H1 (cell line): ENCODE measurements around the gene HOXA13. TPM values are rescaled to one million over a fixed set of nuclear protein-coding genes. Genes with fewer than 3 reads are reported as not detected.

ENCODE experiments used
- CTCF ChIA-PET: fragments of 300-600 bp; sonication (Branson Sonifier 250); formaldehyde crosslinking; loops from one replicate; lab custom pipeline; 2021; ENCODE audit not compliant: partially characterized antibody; lab: Charles Lee
- POLR2A ChIA-PET: fragments of 300-600 bp; sonication (Branson Sonifier 250); formaldehyde crosslinking; loops from one replicate; lab custom pipeline; 2021; ENCODE audit warnings: inconsistent platforms; ENCODE audit not compliant: partially characterized antibody; lab: Charles Lee
- DNase-seq, 2 experiments: peaks; one replicate each; pipeline versions ENCODE4 v3.0.0 to v3.0.0-alpha.2; 2010 to 2022; ENCODE audit warnings: low spot score in 2 of 2, low read depth in 1 of 2, mixed read lengths in 1 of 2
- FAIRE-seq: peaks from 2 replicates; lab custom pipeline; 2011; peaks lifted over from hg19 to GRCh38; lab: Jason Lieb, UNC
- H2AFZ ChIP-seq: 2 replicates; pipeline ENCODE4 v1.8.1; 2012; ENCODE audit warnings: low read length, inconsistent platforms
- H2AK5ac ChIP-seq: 2 replicates; pipeline ENCODE4 v1.6.1; 2013; ENCODE audit warnings: low read depth, low read length
- H2BK120ac ChIP-seq: replicated peaks from 2 replicates; pipeline ENCODE3; 2013; ENCODE audit warnings: low read depth, low read length, inconsistent platforms
- H2BK12ac ChIP-seq: 2 replicates; pipeline ENCODE4 v1.6.1; 2013; ENCODE audit warnings: low read depth, low read length
- H2BK15ac ChIP-seq: 2 replicates; pipeline ENCODE4 v1.6.1; 2013; ENCODE audit warnings: low read length
- H2BK20ac ChIP-seq: 2 replicates; pipeline ENCODE4 v1.6.1; 2013; ENCODE audit warnings: low read length
- H2BK5ac ChIP-seq: 2 replicates; pipeline ENCODE4 v1.6.1; 2013; ENCODE audit warnings: low read depth, low read length
- H3K14ac ChIP-seq: 2 replicates; pipeline ENCODE4 v1.6.1; 2013; ENCODE audit warnings: inconsistent platforms; ENCODE audit not compliant: insufficient read length
- H3K18ac ChIP-seq: 2 replicates; pipeline ENCODE4 v1.6.1; 2013; ENCODE audit warnings: low read length; ENCODE audit errors: extremely low read depth
- H3K23ac ChIP-seq: 2 replicates; pipeline ENCODE4 v1.6.1; 2013; ENCODE audit warnings: inconsistent platforms; ENCODE audit not compliant: insufficient read length
- H3K23me2 ChIP-seq: 2 replicates; pipeline ENCODE4 v1.6.1; 2013; ENCODE audit warnings: low read depth, low read length
- H3K27ac ChIP-seq: 2 replicates; pipeline ENCODE4 v1.6.1; 2011; ENCODE audit warnings: low read depth, low read length, inconsistent platforms
- H3K27me3 ChIP-seq, 4 experiments: replicated peaks in 1 of 4; 1 replicate in 1 of 4; 2 replicates in 3 of 4; pipeline versions ENCODE4 v1.6.1 to v1.8.1; 2011 to 2013; ENCODE audit warnings: low read length in 3 of 4, mild to moderate bottlenecking in 3 of 4, inconsistent platforms in 2 of 4, mixed read lengths in 2 of 4, moderate library complexity in 1 of 4; ENCODE audit not compliant: control insufficient read depth in 3 of 4, insufficient read depth in 3 of 4; ENCODE audit errors: extremely low read depth in 1 of 4
- H3K36me3 ChIP-seq, 4 experiments: 2 replicates each; pipeline versions ENCODE4 v1.6.1 to v1.8.1; 2011 to 2013; ENCODE audit warnings: mild to moderate bottlenecking in 4 of 4, low read length in 3 of 4, moderate library complexity in 2 of 4, control low read depth in 1 of 4, inconsistent platforms in 1 of 4; ENCODE audit not compliant: insufficient read depth in 4 of 4, control insufficient read depth in 2 of 4
- H3K4ac ChIP-seq: replicated peaks from 2 replicates; pipeline ENCODE3; 2013; ENCODE audit warnings: low read length, low read depth, mixed read lengths, inconsistent platforms; ENCODE audit not compliant: insufficient read length
- H3K4me1 ChIP-seq, 4 experiments: replicated peaks in 1 of 4; 1 replicate in 1 of 4; 2 replicates in 3 of 4; pipeline versions ENCODE4 v1.6.1 to v1.8.1; 2011 to 2013; ENCODE audit warnings: low read length in 3 of 4, inconsistent platforms in 2 of 4, mixed read lengths in 1 of 4; ENCODE audit not compliant: insufficient read depth in 4 of 4, control insufficient read depth in 3 of 4
- H3K4me2 ChIP-seq, 2 experiments: 2 replicates each; pipeline versions ENCODE4 v1.6.1 to v1.8.1; 2011 to 2013; ENCODE audit warnings: low read depth in 2 of 2, low read length in 2 of 2, control low read depth in 1 of 2, inconsistent platforms in 1 of 2, mild to moderate bottlenecking in 1 of 2; ENCODE audit not compliant: insufficient read depth in 1 of 2
- H3K4me3 ChIP-seq, 4 experiments: fragments of 200-600, 300-600 bp in 1 of 4; sonication (generic), shearing (Covaris generic), sonication (Bioruptor Twin) in 1 of 4; 2 replicates each; pipeline versions ENCODE4 v1.5.1 to v1.8.1; 2011 to 2016; ENCODE audit warnings: low read length in 4 of 4, low read depth in 3 of 4, control low read depth in 2 of 4, inconsistent platforms in 2 of 4, mild to moderate bottlenecking in 2 of 4, mixed read lengths in 1 of 4, moderate library complexity in 1 of 4; ENCODE audit not compliant: insufficient read depth in 2 of 4; ENCODE audit errors: extremely low read depth in 1 of 4
- H3K56ac ChIP-seq: replicated peaks from 2 replicates; pipeline ENCODE3; 2013; ENCODE audit warnings: low read depth, mild to moderate bottlenecking, mixed read lengths, low read length, inconsistent platforms; ENCODE audit not compliant: insufficient read length
- H3K79me1 ChIP-seq: 2 replicates; pipeline ENCODE4 v1.6.1; 2013; ENCODE audit warnings: low read depth, low read length, control low read depth
- H3K79me2 ChIP-seq, 2 experiments: 2 replicates each; pipeline versions ENCODE4 v1.6.1 to v1.8.1; 2012 to 2013; ENCODE audit warnings: low read length in 2 of 2, mild to moderate bottlenecking in 2 of 2, inconsistent platforms in 1 of 2; ENCODE audit not compliant: insufficient read depth in 2 of 2, control insufficient read depth in 1 of 2
- H3K9ac ChIP-seq, 4 experiments: replicated peaks in 1 of 4; 1 replicate in 1 of 4; 2 replicates in 3 of 4; pipeline versions ENCODE4 v1.6.1 to v1.8.1; 2011 to 2013; ENCODE audit warnings: low read depth in 3 of 4, low read length in 3 of 4, control low read depth in 2 of 4, mild to moderate bottlenecking in 2 of 4, moderate library complexity in 2 of 4, inconsistent platforms in 1 of 4; ENCODE audit errors: extremely low read depth in 1 of 4
- H3K9me3 ChIP-seq, 2 experiments: 2 replicates each; pipeline versions ENCODE4 v1.6.1 to v1.8.1; 2012 to 2013; ENCODE audit warnings: mild to moderate bottlenecking in 2 of 2, moderate library complexity in 2 of 2, control low read depth in 1 of 2, inconsistent platforms in 1 of 2, low read depth in 1 of 2, low read length in 1 of 2, mixed read lengths in 1 of 2; ENCODE audit not compliant: insufficient read depth in 2 of 2
- H4K20me1 ChIP-seq, 2 experiments: replicated peaks in 1 of 2; 2 replicates each; pipeline versions ENCODE3 to v1.8.1; 2011 to 2013; ENCODE audit warnings: inconsistent platforms in 2 of 2, low read length in 2 of 2, mild to moderate bottlenecking in 1 of 2; ENCODE audit not compliant: insufficient read depth in 2 of 2, control insufficient read depth in 1 of 2
- H4K5ac ChIP-seq: 2 replicates; pipeline ENCODE4 v1.6.1; 2013; ENCODE audit warnings: low read length, low read depth, mixed read lengths, inconsistent platforms; ENCODE audit not compliant: insufficient read length
- H4K8ac ChIP-seq: 2 replicates; pipeline ENCODE4 v1.8.0; 2013; ENCODE audit warnings: mild to moderate bottlenecking, moderate library complexity, low read length, inconsistent platforms; ENCODE audit not compliant: insufficient read depth; ENCODE audit errors: extremely low read depth
- H4K91ac ChIP-seq: replicated peaks from 2 replicates; pipeline ENCODE3; 2013; ENCODE audit warnings: low read length, mixed read lengths, inconsistent platforms; ENCODE audit not compliant: insufficient read length
- EZH2 ChIP-seq: fragments of 200-600 bp; sonication (generic); IDR thresholded peaks from 2 replicates; pipeline ENCODE4 v1.7.1; 2012; ENCODE audit warnings: low read depth, mild to moderate bottlenecking, moderate library complexity, low read length, inconsistent platforms; ENCODE audit not compliant: severe bottlenecking
- HDAC2 ChIP-seq, 2 experiments: fragments of 300-600 bp in 1 of 2; sonication (generic) in 1 of 2; IDR thresholded peaks; 2 replicates each; pipeline ENCODE4 v1.6.1; 2011 to 2012; ENCODE audit warnings: low read depth in 2 of 2, low read length in 2 of 2, mild to moderate bottlenecking in 2 of 2, moderate library complexity in 2 of 2, borderline replicate concordance in 1 of 2, inconsistent platforms in 1 of 2
- JUND ChIP-seq: IDR thresholded peaks from 2 replicates; pipeline ENCODE4 v1.6.1; 2011; ENCODE audit warnings: mild to moderate bottlenecking, improper control_type of control experiment, low read length
- PHF8 ChIP-seq: fragments of 200-600 bp; sonication (generic); conservative IDR thresholded peaks from 2 replicates; pipeline ENCODE4 v1.7.1; 2012; ENCODE audit warnings: low read depth, mild to moderate bottlenecking, inconsistent platforms, low read length, moderate library complexity
- POLR2A ChIP-seq, 2 experiments: IDR thresholded peaks; 1 replicate in 1 of 2; 2 replicates in 1 of 2; pipeline ENCODE4 v1.6.1; 2011; ENCODE audit warnings: low read depth in 2 of 2, low read length in 2 of 2, mild to moderate bottlenecking in 2 of 2; ENCODE audit errors: control extremely low read depth in 1 of 2
- RFX5 ChIP-seq: IDR thresholded peaks from 2 replicates; pipeline ENCODE4 v1.6.1; 2011; ENCODE audit warnings: low read depth, low read length, improper control_type of control experiment, borderline replicate concordance
- RNF2 ChIP-seq: fragments of 200-900, 300-1000 bp; sonication (generic); IDR thresholded peaks from 2 replicates; pipeline ENCODE4 v1.7.1; 2016; ENCODE audit warnings: borderline replicate concordance, low read depth, mild to moderate bottlenecking, antibody characterized with exemption, low read length; ENCODE audit not compliant: poor library complexity, severe bottlenecking; ENCODE audit errors: missing control alignments
- SIN3A ChIP-seq, 2 experiments: IDR thresholded peaks in 1 of 2; conservative IDR thresholded peaks in 1 of 2; 2 replicates each; pipeline ENCODE4 v1.6.1; 2011 to 2012; ENCODE audit warnings: low read length in 2 of 2, improper control_type of control experiment in 1 of 2, low read depth in 1 of 2, mild to moderate bottlenecking in 1 of 2
- WGBS, 2 experiments: shearing (Covaris generic) in 1 of 2; methylation state at CpG; one replicate each; pipeline versions ENCODE4 v1.1.6 to v1.1.7; 2013 to 2015; ENCODE audit warnings: low lambda C conversion rate in 2 of 2, mixed read lengths in 2 of 2, inconsistent platforms in 1 of 2, low coverage in 1 of 2, missing lambda C conversion rate in 1 of 2; ENCODE audit not compliant: insufficient replicate concordance in 2 of 2, insufficient coverage in 1 of 2, insufficient read length in 1 of 2; ENCODE audit errors: extremely low coverage in 1 of 2, missing lambda C conversion rate in 1 of 2; 5-methylcytosine and 5-hydroxymethylcytosine counted together
- polyA plus RNA-seq, 7 experiments: library from polyadenylated mRNA; depleted of rRNA in 3 of 7; stranded (reverse) in 5 of 7; unstranded in 2 of 7; fragments of >200 nt in 5 of 7; fragments of 200-250 nt in 2 of 7; gene quantifications; 1 replicate in 5 of 7; 2 replicates in 1 of 7; 4 replicates in 1 of 7; pipeline versions ENCODE4 v1.2.1 to v1.2.3, GENCODE V29; 2011 to 2013; ENCODE audit warnings: missing spikeins in 2 of 7, mixed read lengths in 2 of 7
- total RNA-seq: library from RNA; stranded (reverse); fragmentation: NEBNext Ultra II Directional; extraction: Animal tissue kit (Norgen Biotek cat#: 25700); gene quantifications from 2 replicates; pipeline ENCODE4 v1.2.1, GENCODE V29; 2021
- TF ChIP-seq, protein P1 (sequence below), 3 experiments: IDR thresholded peaks; 1 replicate in 2 of 3; 2 replicates in 1 of 3; pipeline versions ENCODE4 v1.5.1 to v1.6.1; 2011; ENCODE audit warnings: low read length in 3 of 3, mild to moderate bottlenecking in 3 of 3, inconsistent platforms in 2 of 3, low read depth in 1 of 3, moderate library complexity in 1 of 3; ENCODE audit not compliant: insufficient read depth in 1 of 3; ENCODE audit errors: control extremely low read depth in 1 of 3

The HOXA13 gene
- total and polyA plus RNA-seq, 2 of the 8 experiments (the other 6 are each of a cell fraction or from before 2014, with no cell fraction given): not detected

DNA sequence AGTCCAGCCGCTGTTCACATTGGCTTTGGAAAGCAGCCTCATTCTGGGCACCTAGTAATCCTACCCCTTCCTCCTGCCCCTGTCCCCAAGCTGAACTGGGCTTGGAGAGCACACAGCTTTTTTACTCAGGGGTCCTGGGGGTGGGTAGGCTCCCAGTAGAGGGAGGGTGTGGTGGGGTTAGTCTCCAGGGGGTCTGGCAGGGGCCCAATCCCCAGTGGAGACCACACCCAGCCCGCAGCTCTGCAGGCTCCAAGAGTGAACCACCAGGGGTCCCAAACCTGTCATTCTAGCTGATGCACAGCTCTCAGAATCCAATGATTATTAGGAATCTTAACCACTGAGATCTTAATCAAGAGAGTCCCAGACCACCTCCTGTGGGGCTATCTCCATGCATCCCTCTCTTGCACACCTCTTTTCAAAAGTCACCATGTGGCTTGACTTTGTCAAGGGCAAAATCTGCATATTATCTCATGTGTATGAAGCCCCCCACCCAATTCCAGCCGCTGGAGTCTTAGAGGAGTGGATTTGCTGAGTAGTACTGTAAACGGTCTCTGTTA lies 17.5 kb downstream of the HOXA13 start:
- Histone ChIP-seq H3K56ac (no peak overlapping the region), H3K4me1 (peaks cover 0 to 12% (median 6%) of the 10 kb centered on the region in 4 experiments; a peak in 6 of 7 replicates), H3K18ac (no peak overlapping the region), H2BK12ac (no peak overlapping the region), H3K23ac (no peak overlapping the region), H2BK20ac (no peak overlapping the region), H3K9me3 (no peaks in the 10 kb centered on the region), H3K27ac (no peak overlapping the region), H3K4me2 (no peak overlapping the region), H4K20me1 (peaks cover 35 to 43% of the 10 kb centered on the region in 2 experiments), H2AFZ (no peak overlapping the region), H4K91ac (no peak overlapping the region), H3K27me3 (peaks cover 97 to 100% (median 99%) of the 10 kb centered on the region in 4 experiments), H4K8ac (no peak overlapping the region), H3K79me2 (no peaks in the 10 kb centered on the region), H3K14ac (no peak overlapping the region), H2BK15ac (no peak overlapping the region), H3K4me3 (no peak overlapping the region), H3K4ac (no peak overlapping the region), H2BK120ac (no peak overlapping the region), H2AK5ac (no peak overlapping the region), H4K5ac (no peak overlapping the region), H3K23me2 (no peaks in the 10 kb centered on the region), H2BK5ac (no peak overlapping the region), H3K36me3 (peaks cover 0 to 5% (median 0%) of the 10 kb centered on the region in 4 experiments; a peak in 1 of 8 replicates), H3K9ac (no peak overlapping the region), H3K79me1 (no peaks in the 10 kb centered on the region)
- FAIRE-seq (no peak), DNase-seq (peak in 1 of 2 experiments; percentile 35)
- CTCF ChIA-PET: interaction anchor here (0.7 to 2.6 kb wide), 10 partner anchors 9 to 922 kb away, joined by 3 to 10 read pairs (median 3); partner anchors contain the start of genes HOXA5 and HOXA7
- 45% methylated on average over 4 of the region's 4 CpGs; no CpG with 5 or more reads in 1 of the 2 experiments for WGBS, 2 experiments
- POLR2A ChIA-PET: no interaction called here
- TF ChIP-seq RNF2 (peak; percentile 8), EZH2 (peak; percentile 66), PHF8 (no peak), RFX5 (no peak), SIN3A (conservative IDR thresholded peaks at IDR 0.05 in 1 of 2, IDR thresholded peaks at IDR 0.05 in 1 of 2; ENCODE audit: low read depth in 1 of 2, low read length in 2 of 2) (no peak), JUND (no peak), HDAC2 (IDR thresholded peaks at IDR 0.05; ENCODE audit: borderline replicate concordance in 1 of 2, low read depth in 2 of 2, low read length in 2 of 2) (no peak), POLR2A (IDR thresholded peaks at IDR 0.05; ENCODE audit: control extremely low read depth in 1 of 2, low read depth in 2 of 2, low read length in 2 of 2) (no peak)
- TF ChIP-seq, protein P1, sequence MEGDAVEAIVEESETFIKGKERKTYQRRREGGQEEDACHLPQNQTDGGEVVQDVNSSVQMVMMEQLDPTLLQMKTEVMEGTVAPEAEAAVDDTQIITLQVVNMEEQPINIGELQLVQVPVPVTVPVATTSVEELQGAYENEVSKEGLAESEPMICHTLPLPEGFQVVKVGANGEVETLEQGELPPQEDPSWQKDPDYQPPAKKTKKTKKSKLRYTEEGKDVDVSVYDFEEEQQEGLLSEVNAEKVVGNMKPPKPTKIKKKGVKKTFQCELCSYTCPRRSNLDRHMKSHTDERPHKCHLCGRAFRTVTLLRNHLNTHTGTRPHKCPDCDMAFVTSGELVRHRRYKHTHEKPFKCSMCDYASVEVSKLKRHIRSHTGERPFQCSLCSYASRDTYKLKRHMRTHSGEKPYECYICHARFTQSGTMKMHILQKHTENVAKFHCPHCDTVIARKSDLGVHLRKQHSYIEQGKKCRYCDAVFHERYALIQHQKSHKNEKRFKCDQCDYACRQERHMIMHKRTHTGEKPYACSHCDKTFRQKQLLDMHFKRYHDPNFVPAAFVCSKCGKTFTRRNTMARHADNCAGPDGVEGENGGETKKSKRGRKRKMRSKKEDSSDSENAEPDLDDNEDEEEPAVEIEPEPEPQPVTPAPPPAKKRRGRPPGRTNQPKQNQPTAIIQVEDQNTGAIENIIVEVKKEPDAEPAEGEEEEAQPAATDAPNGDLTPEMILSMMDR (IDR thresholded peaks at IDR 0.05; ENCODE audit: control extremely low read depth in 1 of 3, insufficient read depth in 1 of 3, low read depth in 1 of 3, low read length in 3 of 3): no peak
